Measurements from ENCODE around the gene MGAT1. TPM values are rescaled to one million over a fixed set of nuclear protein-coding genes. Genes with fewer than 3 reads are reported as not detected.

MGAT1 gene
- polyA plus RNA-seq (2012; ENCODE audit: missing spikeins), result 40.5 TPM

GRCh38 chr5:180802325-180803180, at the start of gene MGAT1:
MGAT1 (minus strand) TSS chr5:180802806; CDS start chr5:180792971, 9,835 bp downstream.
- TF ChIP-seq POLR2A (IDR thresholded peaks at IDR 0.05; ENCODE audit: low read depth, low read length) (peak; percentile 76; the same call in 1 of the 2 replicates), POLR2AphosphoS5 (IDR thresholded peaks at IDR 0.05; ENCODE audit: low read depth, low read length) (no peak), TAF1 (IDR thresholded peaks at IDR 0.05; ENCODE audit: borderline replicate concordance, low read depth, low read length) (peak; percentile 27; the same call in 1 of the 2 replicates)
- FAIRE-seq (peak; percentile 58), DNase-seq (ENCODE audit: insufficient read length) (peak; percentile 89)

DNA sequence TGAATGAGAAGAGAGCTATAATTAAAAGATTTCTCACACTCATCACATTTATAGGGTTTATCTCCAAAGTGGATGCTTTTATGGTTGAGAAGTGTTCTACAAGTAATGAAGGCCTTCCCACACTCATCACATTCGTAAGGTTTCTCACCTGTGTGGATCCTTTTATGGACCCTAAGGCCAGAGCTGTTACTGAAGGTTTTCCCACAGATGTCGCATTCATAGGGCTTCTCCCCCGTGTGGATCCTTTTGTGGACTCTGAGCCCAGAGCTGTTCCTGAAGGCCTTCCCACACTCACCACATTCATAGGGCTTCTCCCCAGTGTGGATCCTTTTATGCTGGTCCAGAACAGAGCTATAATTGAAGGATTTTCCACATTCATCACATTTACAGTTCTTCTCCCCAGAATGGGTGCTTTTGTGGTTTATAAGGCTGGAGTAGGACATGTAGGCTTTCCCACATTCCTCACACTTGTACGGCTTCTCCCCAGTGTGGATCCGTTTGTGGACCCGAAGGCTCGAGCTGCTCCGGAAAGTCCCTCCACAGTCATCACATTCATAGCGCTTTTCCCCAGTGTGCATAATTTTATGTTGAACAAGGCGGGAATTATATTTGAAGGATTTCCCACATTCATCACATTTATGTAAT, 48.0 kb upstream of the MGAT1 start:
- DNase-seq (ENCODE audit: insufficient read length), result no peak
- TF ChIP-seq TAF1 (IDR thresholded peaks at IDR 0.05; ENCODE audit: borderline replicate concordance, low read depth, low read length), result no peak
- no peak for TF ChIP-seq POLR2AphosphoS5 (IDR thresholded peaks at IDR 0.05; ENCODE audit: low read depth, low read length)
- no peak for TF ChIP-seq POLR2A (IDR thresholded peaks at IDR 0.05; ENCODE audit: low read depth, low read length)
- no peak for FAIRE-seq

DNA sequence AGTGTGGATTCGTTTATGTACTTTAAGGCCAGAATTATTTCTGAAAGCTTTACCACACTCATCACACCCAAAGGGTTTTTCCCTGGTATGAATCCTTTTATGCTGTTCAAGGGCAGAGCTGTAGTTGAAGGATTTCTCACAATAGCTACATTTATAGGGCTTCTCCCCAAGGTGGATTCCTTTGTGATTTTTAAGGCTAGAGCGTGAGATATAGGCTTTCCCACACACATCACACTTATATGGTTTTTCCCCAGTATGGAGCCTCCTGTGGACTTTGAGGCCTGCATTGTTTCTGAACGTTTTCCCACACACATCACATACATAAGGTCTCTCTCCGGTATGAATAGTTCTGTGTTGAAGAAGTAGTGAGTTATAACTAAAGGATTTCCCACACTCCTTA, 47.2 kb upstream of the MGAT1 start:
- no peak for FAIRE-seq
- no peak for TF ChIP-seq POLR2AphosphoS5 (IDR thresholded peaks at IDR 0.05; ENCODE audit: low read depth, low read length)
- no peak for TF ChIP-seq POLR2A (IDR thresholded peaks at IDR 0.05; ENCODE audit: low read depth, low read length)
- TF ChIP-seq TAF1 (IDR thresholded peaks at IDR 0.05; ENCODE audit: borderline replicate concordance, low read depth, low read length), result no peak
- no peak for DNase-seq (ENCODE audit: insufficient read length)

DNA sequence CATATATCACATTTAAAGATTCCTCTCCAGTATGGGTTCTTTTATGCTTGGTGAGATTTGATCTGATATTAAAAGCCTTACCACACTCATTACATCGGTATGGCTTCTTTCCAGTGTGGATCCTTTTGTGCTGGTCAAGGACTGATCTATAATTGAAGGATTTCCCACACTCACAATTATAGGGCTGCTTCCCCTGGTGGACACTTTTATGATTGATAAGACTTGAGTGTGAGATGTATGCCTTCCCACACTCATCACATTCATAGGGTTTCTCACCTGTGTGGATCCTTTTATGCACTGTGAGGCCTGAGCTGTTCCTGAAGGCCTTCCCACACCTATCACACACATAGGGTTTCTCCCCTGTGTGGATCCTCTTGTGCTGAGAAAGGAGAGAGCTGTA, 46.3 kb upstream of the MGAT1 start:
- no peak for FAIRE-seq
- DNase-seq (ENCODE audit: insufficient read length), result no peak
- no peak for TF ChIP-seq TAF1 (IDR thresholded peaks at IDR 0.05; ENCODE audit: borderline replicate concordance, low read depth, low read length)
- TF ChIP-seq POLR2A (IDR thresholded peaks at IDR 0.05; ENCODE audit: low read depth, low read length), result no peak
- TF ChIP-seq POLR2AphosphoS5 (IDR thresholded peaks at IDR 0.05; ENCODE audit: low read depth, low read length), result no peak

- no peak for DNase-seq (ENCODE audit: insufficient read length)
- FAIRE-seq, result no peak
- TF ChIP-seq POLR2AphosphoS5 (IDR thresholded peaks at IDR 0.05; ENCODE audit: low read depth, low read length) (no peak), TAF1 (IDR thresholded peaks at IDR 0.05; ENCODE audit: borderline replicate concordance, low read depth, low read length) (no peak), POLR2A (IDR thresholded peaks at IDR 0.05; ENCODE audit: low read depth, low read length) (no peak)
Observed at GRCh38 chr5:180848265-180848664, 45.7 kb upstream of the MGAT1 start.

DNA sequence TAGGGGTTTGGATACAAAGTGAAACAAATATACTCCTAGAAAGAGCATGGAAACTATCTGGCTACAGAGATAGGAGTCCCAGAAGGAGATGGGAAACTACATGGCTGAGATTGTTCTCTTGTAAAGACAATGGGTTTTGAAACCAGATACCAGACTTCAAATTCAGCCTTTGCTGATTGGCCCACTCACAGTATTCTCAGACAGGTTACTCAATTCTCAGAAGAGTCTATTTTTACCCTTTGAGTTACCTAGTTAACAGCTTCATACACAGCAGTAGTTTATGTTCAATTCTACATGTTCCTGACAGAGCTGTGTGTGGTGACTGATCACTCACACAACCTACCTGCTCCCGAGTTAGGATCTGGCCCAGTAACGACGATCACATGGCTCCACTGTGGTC, 44.4 kb upstream of the MGAT1 start:
- TF ChIP-seq TAF1 (IDR thresholded peaks at IDR 0.05; ENCODE audit: borderline replicate concordance, low read depth, low read length) (no peak), POLR2AphosphoS5 (IDR thresholded peaks at IDR 0.05; ENCODE audit: low read depth, low read length) (no peak), POLR2A (IDR thresholded peaks at IDR 0.05; ENCODE audit: low read depth, low read length) (no peak)
- DNase-seq (ENCODE audit: insufficient read length) (no peak), FAIRE-seq (no peak)

GRCh38 chr5:180844858-180845257, 42.3 kb upstream of the MGAT1 start:
- DNase-seq (ENCODE audit: insufficient read length) (no peak), FAIRE-seq (no peak)

DNA sequence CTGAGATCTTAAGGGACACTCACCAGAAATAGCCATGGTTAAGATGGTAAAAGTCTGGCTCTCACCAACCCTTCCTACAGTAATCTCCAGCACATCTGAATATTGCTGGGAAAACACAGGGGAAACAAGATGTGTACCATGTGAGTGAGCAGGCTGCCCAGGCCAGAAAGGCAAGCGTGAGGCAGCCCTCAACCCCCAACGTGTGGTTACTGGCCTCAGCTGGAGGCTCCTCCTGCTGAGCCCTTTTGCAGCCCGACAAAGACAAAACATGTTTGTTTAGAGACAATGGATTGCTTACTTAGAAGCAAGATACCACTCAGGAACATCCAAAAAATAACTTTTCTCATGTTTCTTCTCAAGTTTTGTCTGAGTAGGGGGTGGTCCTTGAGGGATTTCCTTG, 41.8 kb upstream of the MGAT1 start:
- TF ChIP-seq TAF1 (IDR thresholded peaks at IDR 0.05; ENCODE audit: borderline replicate concordance, low read depth, low read length) (no peak), POLR2A (IDR thresholded peaks at IDR 0.05; ENCODE audit: low read depth, low read length) (no peak), POLR2AphosphoS5 (IDR thresholded peaks at IDR 0.05; ENCODE audit: low read depth, low read length) (no peak)
- no peak for DNase-seq (ENCODE audit: insufficient read length)
- FAIRE-seq, result no peak

More at GRCh38 chr5:180844858-180845257, 42.3 kb upstream of the MGAT1 start:
- TF ChIP-seq POLR2AphosphoS5 (IDR thresholded peaks at IDR 0.05; ENCODE audit: low read depth, low read length) (no peak), POLR2A (IDR thresholded peaks at IDR 0.05; ENCODE audit: low read depth, low read length) (no peak), TAF1 (IDR thresholded peaks at IDR 0.05; ENCODE audit: borderline replicate concordance, low read depth, low read length) (no peak)

DNA sequence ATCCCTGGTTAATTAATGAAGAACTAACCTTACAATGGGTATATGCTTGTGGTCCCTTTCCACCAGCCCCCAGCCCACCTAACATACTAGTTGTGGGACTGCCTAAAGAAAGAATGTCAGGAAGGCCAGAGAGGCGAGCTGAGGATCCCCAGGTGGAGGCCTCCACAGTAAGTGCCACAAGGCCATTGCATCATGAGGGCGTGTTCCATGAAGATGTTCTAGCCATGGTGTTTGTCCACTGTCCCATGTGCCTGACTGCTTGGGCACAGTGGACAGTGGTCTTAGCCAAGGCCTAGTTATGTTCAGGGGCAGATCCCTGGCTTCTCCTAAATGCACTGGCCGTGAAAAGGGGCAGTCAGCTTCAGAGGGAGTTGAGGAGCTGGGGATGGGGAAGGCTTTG, 37.3 kb upstream of the MGAT1 start:
- no peak for FAIRE-seq
- no peak for DNase-seq (ENCODE audit: insufficient read length)
- TF ChIP-seq POLR2A (IDR thresholded peaks at IDR 0.05; ENCODE audit: low read depth, low read length) (no peak), POLR2AphosphoS5 (IDR thresholded peaks at IDR 0.05; ENCODE audit: low read depth, low read length) (no peak), TAF1 (IDR thresholded peaks at IDR 0.05; ENCODE audit: borderline replicate concordance, low read depth, low read length) (no peak)

- FAIRE-seq (no peak), DNase-seq (ENCODE audit: insufficient read length) (no peak)
- TF ChIP-seq TAF1 (IDR thresholded peaks at IDR 0.05; ENCODE audit: borderline replicate concordance, low read depth, low read length) (no peak), POLR2A (IDR thresholded peaks at IDR 0.05; ENCODE audit: low read depth, low read length) (no peak), POLR2AphosphoS5 (IDR thresholded peaks at IDR 0.05; ENCODE audit: low read depth, low read length) (no peak)
Observed at GRCh38 chr5:180839227-180839626, 36.6 kb upstream of the MGAT1 start.

GRCh38 chr5:180837478-180837877, 34.9 kb upstream of the MGAT1 start:
- FAIRE-seq (no peak), DNase-seq (ENCODE audit: insufficient read length) (no peak)
- TF ChIP-seq TAF1 (IDR thresholded peaks at IDR 0.05; ENCODE audit: borderline replicate concordance, low read depth, low read length), result no peak
- no peak for TF ChIP-seq POLR2AphosphoS5 (IDR thresholded peaks at IDR 0.05; ENCODE audit: low read depth, low read length)
- no peak for TF ChIP-seq POLR2A (IDR thresholded peaks at IDR 0.05; ENCODE audit: low read depth, low read length)

Measured in GM12892 (cell line).